GM18508 (cell line): ENCODE data around the gene VPS50.

Experiments
- ATAC-seq: cut with Tn5 transposase; IDR thresholded peaks from one replicate; pipeline ENCODE4 v1.9.1; 2021; ENCODE audit warnings: moderate number of reproducible peaks; ENCODE audit not compliant: insufficient read depth, unreplicated experiment

The VPS50 gene

DNA sequence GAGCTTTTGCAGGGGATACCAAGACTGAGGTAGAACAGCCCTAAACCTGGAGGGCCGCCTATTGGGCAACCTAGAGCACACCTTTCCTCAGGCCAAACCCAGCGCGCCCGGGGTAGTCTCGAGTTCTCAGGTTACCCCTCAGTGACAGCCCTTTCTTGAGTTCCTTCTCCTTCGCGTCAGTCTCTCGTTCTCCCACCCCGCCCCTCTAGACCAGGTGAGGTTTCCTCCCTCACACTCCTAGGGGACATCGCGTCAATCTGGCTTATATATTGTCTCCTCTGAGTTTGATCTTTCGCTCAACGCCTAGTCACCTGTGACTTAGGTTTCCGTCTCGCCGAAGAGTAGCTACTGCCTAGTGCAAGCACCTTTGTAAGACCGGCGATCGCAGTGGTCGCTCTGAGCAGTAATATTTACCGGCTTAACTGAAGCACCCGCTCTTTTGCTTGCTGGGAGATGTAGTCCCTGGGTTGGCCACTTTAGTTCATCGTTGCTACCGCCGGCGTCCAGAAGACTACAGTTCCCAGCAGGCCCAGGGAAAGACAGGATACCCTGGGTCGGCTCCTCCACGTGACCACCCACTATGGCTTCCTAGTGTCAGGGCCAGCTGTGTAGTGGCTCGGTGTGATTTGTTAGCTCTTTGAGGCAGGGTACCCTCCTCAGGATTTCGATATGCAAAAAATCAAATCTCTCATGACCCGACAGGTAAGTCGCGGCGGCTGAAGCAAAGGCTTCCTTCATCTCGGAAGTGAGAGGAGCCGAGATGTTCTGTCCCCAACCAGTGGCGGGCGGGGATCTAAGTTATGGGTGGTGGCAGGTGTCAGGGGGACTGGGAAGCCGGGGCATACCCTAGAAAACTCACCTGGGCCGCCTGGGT, at the start of gene VPS50:
VPS50 (plus strand) TSS at position 568 of the 874 bp plus-strand sequence; CDS start at position 670, 102 bp downstream.
- peak; percentile 99 for ATAC-seq

DNA sequence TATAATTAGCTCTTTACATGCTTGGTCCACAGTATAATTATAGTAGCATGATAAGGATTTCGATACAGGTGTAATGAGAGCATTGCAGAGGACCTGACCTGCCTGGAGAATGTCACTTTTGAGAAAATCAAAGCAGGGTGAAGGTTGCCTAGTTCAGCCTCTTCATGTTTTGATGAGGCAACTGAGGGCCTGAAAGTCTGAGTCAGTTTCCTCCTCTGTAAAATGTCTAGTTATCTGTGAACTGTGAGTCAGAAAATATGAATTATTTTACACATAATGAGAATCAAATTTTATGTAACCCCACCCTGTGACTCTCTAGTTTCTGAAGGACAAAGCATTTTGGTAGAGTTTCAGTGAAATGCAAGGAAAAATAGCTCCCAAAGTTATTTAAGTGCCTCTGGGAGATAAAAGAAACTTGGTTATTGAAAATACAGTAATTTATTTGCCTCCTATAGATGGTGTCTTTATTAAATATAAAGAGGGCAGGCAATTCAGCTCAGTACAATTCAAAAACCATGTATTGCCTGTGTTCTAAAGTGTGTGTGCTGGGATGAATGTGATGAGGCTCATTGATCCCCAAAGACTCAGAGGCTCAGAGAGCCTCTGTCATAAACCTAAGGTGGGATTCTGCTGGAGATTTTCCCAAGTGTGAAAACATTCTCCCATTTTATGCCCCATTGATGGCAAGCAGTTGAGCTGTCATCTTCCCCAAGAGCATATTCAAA, 46.7 kb upstream of the VPS50 start:
- ATAC-seq = no peak

DNA sequence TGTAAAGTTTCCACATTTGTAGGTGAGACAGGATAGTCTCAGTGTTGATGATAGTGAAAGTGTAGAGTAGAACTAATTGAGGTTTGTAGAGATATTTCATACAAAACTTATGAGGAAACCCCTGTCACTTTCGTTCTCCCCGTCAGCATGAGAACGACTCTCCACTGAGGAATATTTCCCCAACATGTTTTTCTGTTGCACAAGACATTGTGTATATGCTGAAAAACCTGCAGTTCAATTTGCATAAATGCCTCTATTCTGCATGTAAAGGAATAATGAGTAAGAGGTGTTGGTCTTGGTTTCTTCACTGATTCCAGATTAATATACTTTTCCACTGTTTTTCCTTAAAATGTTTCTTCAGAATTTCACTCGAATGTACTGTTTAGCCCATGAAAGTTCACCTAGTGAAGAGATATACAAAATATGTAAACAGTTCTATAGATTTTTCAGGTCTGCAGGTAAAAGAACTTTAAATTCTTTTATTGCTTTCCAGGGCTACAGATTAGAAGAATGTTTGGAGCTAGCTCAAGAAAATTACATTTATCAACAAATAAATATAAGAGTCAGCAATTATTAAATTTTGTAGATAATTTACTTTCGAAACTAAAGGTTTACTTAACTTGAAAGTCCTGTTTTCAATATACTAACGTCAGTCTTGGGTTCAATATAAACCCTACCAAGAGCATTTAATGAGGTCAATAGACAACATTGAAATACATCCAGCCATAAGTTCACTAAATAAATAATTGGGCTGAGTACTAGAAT, 43.1 kb upstream of the VPS50 start:
- no peak for ATAC-seq

DNA sequence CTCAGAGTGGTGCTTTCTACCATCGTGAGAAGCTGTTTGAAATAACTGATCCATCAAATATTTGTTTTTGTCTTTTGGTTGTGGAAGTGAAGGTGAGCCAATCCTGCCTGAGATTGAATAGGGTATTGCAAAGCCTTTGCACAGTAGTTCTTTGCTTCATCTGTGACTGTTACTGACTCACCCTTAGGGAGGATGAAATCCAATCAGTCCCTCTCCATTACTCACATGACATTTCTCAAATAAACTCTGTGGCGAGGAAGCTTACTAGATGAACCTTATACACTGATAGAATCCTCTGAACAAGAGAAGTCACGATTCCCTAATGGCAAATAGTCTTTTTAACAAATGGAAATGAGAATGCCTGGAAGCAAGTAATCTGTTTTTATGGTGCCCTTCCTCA, 37.8 kb upstream of the VPS50 start:
- no peak for ATAC-seq

GRCh38 chr7:93196336-93196735, 35.8 kb upstream of the VPS50 start:
- ATAC-seq = no peak

- ATAC-seq = no peak
Measured at GRCh38 chr7:93198472-93198871, 33.7 kb upstream of the VPS50 start.

DNA sequence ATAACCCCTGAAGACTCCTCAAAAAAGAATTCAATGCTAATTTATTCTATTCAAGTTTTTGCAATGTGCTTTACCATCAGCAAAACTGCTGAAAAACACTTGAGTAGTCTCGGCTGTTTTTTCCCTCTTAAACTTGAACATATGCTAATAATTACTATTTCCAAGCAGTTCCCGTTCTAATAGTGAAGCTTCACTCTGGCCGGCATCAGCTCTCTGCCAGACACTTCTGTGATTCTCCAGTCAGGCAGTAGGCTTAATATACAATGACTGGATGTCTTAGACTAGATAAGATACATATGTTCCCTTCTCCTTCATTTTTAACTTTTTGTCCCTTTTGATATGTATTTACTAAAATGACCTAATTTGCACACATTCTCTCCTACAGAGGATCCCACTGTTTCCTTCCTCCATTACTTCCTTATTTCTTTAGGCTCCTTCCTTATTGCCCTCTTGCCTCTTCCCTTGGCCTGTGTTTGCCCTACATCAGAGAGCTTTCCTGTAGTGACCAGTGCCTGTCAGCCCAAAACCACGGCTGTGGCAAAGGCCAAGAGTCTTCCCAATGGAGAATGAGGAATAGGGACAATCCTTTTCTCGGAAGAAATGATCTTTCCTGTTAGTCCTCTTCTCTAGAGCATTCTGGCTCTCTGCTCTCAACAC, 29.4 kb upstream of the VPS50 start:
- ATAC-seq = no peak

DNA sequence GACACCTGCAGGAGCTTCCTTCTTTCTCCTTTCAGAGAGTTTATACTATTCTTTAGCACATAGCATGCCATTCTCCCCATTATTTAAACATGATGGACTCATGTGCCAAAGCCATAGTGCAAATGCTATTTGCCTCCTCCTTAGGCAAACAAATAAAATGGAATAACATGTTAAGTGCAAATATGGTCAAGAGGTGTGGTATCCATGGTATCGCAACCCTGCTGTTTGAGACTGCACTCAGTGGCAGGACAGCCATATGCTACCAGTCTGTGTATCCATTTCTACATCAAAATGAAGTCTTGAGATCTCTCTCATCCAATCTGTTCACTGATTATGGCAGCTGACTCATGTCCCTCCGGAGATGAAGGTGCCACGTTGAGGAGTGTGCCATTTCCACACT, 28.7 kb upstream of the VPS50 start:
- no peak for ATAC-seq

GRCh38 chr7:93205046-93205445, 27.1 kb upstream of the VPS50 start:
- no peak for ATAC-seq

- no peak for ATAC-seq
Measured at GRCh38 chr7:93211228-93211818, 20.8 kb upstream of the VPS50 start.

GRCh38 chr7:93212881-93213280, 19.3 kb upstream of the VPS50 start:
- ATAC-seq = no peak

DNA sequence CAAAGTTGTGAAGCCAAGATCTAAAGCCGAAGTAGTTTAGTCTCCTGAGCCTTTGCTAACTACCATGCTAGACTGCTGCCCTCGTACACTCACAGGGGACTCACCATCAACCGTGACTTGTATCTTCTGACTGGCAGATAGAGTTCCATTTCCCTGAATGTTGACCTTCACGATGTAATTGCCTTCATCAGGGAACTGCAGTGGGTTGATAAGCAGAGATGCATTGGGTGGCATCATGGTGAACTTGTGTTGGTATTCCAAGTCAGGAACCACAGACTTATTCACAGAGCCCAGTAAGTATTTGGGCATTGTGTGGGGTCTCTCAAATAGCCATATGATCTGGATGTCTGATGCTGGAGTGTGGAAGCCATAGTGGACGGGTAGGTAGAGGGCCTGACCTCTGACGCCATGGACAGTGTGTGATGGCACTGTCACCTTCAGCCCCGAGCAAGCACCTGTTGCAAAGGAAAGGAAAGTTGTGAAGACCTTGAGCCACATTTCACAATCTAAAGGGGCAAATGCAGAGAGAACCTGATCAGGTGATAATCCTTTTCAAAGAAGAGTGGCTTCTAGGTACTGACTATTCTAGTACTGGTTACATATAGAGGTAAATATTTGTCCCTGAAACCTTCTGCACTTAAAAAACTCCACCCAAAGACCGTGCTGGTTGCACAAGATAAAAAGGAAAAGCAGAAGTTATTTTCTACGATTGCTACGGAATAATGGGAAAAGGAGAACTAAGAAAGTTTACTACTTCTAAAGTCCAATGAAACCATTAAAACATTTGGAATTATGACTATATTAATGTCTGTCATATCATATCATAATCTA, 13.0 kb upstream of the VPS50 start:
- ATAC-seq = no peak

- no peak for ATAC-seq
Measured at GRCh38 chr7:93219868-93220267, 12.3 kb upstream of the VPS50 start.

DNA sequence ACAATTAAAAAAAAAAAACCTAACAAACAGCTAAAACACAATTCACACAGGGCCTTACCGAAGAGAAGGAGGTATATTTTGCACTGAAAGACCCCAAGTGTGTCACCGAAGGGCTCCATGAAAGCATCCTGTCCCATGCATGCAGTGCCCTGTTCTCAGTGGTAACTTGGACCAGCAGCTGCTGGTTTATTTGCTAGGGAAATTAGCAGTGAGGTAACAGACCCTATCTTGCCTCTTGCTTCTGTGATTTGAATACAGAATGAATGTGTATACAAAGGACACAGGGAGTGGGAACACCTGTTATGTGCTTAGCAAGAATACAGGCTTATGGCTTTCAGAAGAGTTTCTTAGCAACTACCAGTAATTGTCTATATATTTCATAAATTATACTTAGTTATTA, 5.9 kb upstream of the VPS50 start, which contains the start of gene HEPACAM2:
HEPACAM2 (minus strand) TSS at position 160 of the 400 bp plus-strand sequence.
- ATAC-seq = no peak

GRCh38 chr7:93228302-93228701, 3.9 kb upstream of the VPS50 start:
- ATAC-seq = no peak

DNA sequence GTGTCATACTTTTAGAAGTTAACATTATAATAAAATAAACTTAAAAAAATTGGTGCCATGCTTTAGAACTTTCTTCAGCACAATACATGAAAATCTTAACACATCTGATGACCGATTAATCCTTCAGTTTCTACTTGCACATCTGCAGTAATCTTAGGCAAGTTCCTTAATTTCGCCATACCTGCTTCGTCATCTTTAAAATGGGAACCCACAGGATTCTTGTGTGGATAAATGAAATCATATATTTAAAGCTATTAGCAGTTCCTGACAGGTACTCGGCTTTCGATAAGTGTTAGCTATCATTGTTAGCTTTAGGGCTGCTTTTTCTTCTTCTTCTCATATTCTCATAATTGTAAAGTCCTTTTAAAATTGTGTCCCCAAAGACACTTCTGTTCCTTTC, 907 bp upstream of the VPS50 start:
- ATAC-seq = no peak

GRCh38 chr7:93232673-93233018, 480 bp downstream of the VPS50 start:
- ATAC-seq = no peak

- no peak for ATAC-seq
Measured at GRCh38 chr7:93235541-93235940, 3.4 kb downstream of the VPS50 start.

DNA sequence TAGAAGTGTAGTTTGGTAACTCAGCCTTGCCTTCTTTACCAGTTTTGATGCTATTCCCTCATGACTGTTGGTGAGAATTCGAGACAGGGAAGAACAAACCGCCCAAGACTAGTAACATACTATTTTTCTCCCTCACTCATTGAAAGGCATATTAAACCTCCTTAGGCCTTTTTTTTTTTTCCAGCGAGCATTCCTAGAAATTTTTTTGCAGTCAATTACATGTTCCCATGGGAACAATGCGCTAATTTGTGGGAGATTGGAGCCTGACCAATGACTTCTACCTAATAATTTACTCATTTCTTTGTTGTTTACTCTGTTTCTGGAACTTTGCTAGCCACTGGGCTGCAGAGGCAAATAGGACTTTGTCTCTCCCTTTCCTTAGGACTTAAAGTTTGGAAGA, 6.0 kb downstream of the VPS50 start:
- no peak for ATAC-seq
